HUDEP-2 (cell line): Measurements from ENCODE around the gene WBP1L.
"Not testable (repeated sequence)": the region's sequence is repeated elsewhere in the genome, so short reads cannot be mapped to it uniquely, and the experiment has no call there.

ENCODE experiments used
- DNase-seq, 76 experiments: peaks; one replicate each; lab custom pipeline; 2025; ENCODE audit not compliant: unreplicated experiment in 76 of 76; lab: John Stamatoyannopoulos, UW

Gene WBP1L

GRCh38 chr10:102753718-102754117 lies 10.0 kb downstream of the WBP1L start:
- no peak for DNase-seq

DNA sequence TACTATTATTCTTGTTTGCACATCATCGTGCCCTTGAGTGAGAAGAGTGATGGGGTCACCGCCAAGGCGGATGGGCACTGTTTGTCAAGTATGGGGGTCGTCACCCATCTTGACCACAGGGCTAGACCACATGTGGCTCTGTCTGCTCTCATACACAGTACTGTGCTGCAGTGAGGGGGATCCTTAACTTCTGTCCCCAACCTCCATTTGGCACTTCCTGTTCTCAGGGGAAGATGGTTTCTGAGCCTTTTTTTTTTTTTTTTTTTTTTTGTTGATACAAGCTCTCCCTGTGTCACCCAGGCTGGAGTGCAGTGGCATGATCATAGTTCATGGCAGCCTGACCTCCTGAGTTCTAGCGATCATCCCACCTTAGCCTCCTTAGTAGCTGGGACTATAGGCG lies 13.6 kb downstream of the WBP1L start:
- no peak for DNase-seq

DNA sequence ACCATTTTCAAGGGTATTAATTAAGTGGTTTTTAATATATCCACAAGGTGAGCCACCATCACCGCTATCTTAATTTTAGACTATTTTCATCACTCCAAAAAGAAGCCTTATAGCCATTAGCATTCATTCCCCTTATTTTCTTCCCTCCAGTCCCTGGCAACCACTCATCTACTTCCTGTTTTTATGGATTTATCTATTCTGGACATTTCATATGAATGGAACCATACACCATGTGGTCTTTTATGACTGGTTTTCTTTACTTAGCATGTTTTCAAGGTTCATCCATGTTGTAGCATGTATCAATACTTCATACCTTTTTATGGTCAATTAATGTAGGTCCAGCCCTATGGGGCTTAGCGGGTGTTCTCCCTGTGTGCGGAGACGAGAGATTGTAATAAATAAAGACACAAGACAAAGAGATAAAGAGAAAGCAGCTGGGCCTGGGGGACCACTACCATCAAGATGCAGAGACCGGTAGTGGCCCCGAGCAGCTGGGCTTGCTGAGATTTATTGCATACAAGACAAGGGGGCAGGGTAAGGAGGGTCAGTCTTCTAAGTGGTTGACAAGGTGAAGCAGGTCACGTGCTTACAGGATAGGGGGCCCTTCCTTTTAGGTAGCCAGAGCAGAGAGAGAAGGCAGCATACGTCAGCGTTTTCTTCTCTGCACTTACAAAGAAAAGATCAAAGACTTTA lies 14.6 kb downstream of the WBP1L start:
- DNase-seq, result no peak

GRCh38 chr10:102758933-102759262 lies 15.2 kb downstream of the WBP1L start:
- DNase-seq, result not testable (repeated sequence)

GRCh38 chr10:102759497-102760210 lies 15.9 kb downstream of the WBP1L start:
- DNase-seq, result no peak

DNA sequence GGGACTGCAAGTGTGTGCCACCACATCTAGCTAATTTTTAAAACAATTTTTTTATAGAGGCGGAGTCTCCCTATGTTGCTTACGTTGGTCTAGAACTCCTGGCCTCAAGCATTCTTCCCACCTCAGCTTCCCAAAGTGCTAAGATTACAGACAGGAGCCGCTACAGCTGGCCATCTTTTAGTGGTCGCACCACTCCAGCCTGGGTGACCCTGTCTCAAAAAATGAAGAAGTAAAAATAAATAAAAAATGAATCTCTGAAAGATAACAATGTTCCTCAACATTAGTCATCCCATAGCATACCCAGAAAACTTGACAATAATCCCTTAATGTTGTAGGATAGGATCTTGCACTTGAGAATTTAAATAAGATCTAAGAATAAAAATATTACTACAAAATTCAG lies 18.2 kb downstream of the WBP1L start:
- no peak for DNase-seq

GRCh38 chr10:102762401-102763015 lies 18.8 kb downstream of the WBP1L start:
- DNase-seq, result no peak

GRCh38 chr10:102763037-102763607 lies 19.4 kb downstream of the WBP1L start:
- DNase-seq, result peak in 73 of 76 experiments; percentile 47 to 95 (median 78)

DNA sequence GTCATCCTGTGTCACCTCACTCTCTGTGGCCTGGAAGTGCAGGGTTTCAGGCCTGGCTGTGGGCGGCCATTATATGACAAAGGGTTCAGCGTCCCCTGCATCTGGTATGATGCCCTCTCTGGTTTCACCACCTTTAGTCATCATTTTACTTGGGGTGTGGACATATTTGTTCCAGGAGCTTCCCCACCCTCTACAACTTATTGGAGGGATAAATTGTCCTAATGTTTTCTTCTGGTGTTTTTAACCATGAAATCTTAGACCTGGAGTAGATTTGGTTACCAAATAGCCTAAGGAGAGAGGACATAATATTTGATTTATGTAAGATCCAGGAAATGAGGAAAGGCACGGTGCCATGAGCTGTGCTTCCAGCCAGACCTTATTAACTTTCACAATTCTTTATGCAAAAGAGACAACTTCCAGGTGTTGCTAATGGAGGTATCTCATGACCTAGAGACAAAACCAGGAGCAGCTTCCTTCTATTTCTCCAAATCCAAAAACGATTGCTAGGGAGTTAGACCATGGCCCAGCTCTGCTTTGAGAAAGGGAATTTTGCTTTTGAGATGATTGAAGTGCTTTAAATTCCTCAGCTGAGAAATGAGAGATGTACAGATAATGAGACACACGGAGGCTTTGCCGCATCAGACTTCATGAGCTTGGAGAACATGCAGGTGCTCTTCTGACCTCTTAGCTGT lies 20.9 kb downstream of the WBP1L start:
- no peak for DNase-seq

- DNase-seq, result peak in 60 of 76 experiments; percentile 22 to 76 (median 44)
Measured at GRCh38 chr10:102765336-102765735, 21.6 kb downstream of the WBP1L start.

- DNase-seq, result no peak
Measured at GRCh38 chr10:102767428-102768160, 23.8 kb downstream of the WBP1L start.

- DNase-seq, result peak in 34 of 76 experiments; percentile 8 to 64 (median 34)
Measured at GRCh38 chr10:102769375-102770107, 25.8 kb downstream of the WBP1L start.

DNA sequence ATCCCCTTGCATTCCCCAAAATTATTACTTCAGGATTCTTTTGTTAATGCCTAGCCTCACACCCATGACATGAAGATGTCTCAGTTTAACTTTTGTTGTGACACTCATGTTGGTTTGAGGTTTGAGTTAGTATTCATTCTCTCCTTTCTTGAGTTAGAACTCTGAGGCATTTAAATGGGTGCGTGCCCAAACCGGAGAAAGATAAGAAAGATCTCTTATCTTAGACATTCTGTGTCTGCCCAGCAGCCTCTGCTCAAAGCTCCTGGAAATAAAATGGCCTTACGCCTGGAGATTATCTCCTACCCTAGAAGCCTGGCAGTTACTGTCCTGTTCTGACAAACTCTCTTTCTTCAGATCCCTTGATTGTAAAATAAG lies 26.3 kb downstream of the WBP1L start:
- peak in 25 of 76 experiments; percentile 9 to 64 (median 34) for DNase-seq

GRCh38 chr10:102770792-102771191 lies 27.0 kb downstream of the WBP1L start:
- DNase-seq, result no peak

DNA sequence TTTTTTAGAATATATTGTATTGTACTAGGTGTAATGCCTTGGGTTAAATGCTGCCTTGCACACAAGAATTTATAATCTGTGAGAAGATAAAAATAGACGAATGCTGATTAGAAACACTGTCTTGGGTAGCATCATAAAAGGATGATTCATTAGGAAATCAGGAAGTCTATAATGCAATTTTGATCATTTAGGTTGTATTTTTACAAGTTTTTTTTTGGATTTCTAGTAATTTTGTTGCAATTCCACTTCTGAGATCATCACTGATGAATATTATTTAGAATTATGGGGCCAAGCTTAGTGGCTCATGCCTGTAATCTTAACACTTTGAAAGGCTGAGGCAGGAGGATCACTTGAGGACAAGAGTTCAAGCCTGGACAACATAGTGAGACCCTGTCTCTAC lies 29.6 kb downstream of the WBP1L start:
- DNase-seq, result no peak

- DNase-seq, result no peak
Measured at GRCh38 chr10:102773986-102774385, 30.2 kb downstream of the WBP1L start.

GRCh38 chr10:102775201-102775934 lies 31.6 kb downstream of the WBP1L start:
- no peak for DNase-seq

- DNase-seq, result peak in 51 of 76 experiments; percentile 14 to 67 (median 38)
Measured at GRCh38 chr10:102775935-102776669, 32.4 kb downstream of the WBP1L start.
